ENCODE data around the gene GABBR1. TPM values are rescaled to one million over a fixed set of nuclear protein-coding genes. Genes with fewer than 3 reads are reported as not detected.
"Not testable (repeated sequence)": the region's sequence is repeated elsewhere in the genome, so short reads cannot be mapped to it uniquely, and the experiment has no call there.

GABBR1 gene
- total and polyA plus RNA-seq, 9 donors, result 14.0 to 48.4 (median 33.0) TPM

- Histone ChIP-seq H3K4me1 (ENCODE audit: control insufficient read depth, insufficient read depth, low read length) (no peaks in the 10 kb centered on the region), H3K27me3 (ENCODE audit: control insufficient read depth, insufficient read depth, low read length) (peaks cover 4% of the 10 kb centered on the region), H3K27ac (ENCODE audit: low read length) (no peak overlapping the region), H3K9me3 (replicated peaks; ENCODE audit: control insufficient read depth, low read depth, low read length) (no peaks in the 10 kb centered on the region), H3K36me3 (ENCODE audit: control insufficient read depth, insufficient read depth, low read length) (no peaks in the 10 kb centered on the region), H3K4me3 (ENCODE audit: low read length) (no peak overlapping the region)
- no peak for DNase-seq
- 97% methylated on average over 9 of the region's 12 CpGs for WGBS (ENCODE audit: insufficient coverage)
Measured at GRCh38 chr6:29673161-29673560, 40.2 kb upstream of the GABBR1 start.

GRCh38 chr6:29672116-29672515 is 39.1 kb upstream of the GABBR1 start:
- not testable (repeated sequence) for H3K36me3 ChIP-seq (ENCODE audit: control insufficient read depth, insufficient read depth, low read length); H3K4me1 ChIP-seq (ENCODE audit: control insufficient read depth, insufficient read depth, low read length); H3K4me3 ChIP-seq (ENCODE audit: low read length); H3K27ac ChIP-seq (ENCODE audit: low read length); H3K27me3 ChIP-seq (ENCODE audit: control insufficient read depth, insufficient read depth, low read length); DNase-seq; H3K9me3 ChIP-seq (replicated peaks; ENCODE audit: control insufficient read depth, low read depth, low read length)
- WGBS (ENCODE audit: insufficient coverage), result 88% methylated on average over 1 of the region's 5 CpGs

- WGBS (ENCODE audit: insufficient coverage), result no CpG with 5 or more reads among the region's 1 CpG
- no peak for DNase-seq
- Histone ChIP-seq H3K4me1 (ENCODE audit: control insufficient read depth, insufficient read depth, low read length) (no peaks in the 10 kb centered on the region), H3K9me3 (replicated peaks; ENCODE audit: control insufficient read depth, low read depth, low read length) (no peaks in the 10 kb centered on the region), H3K36me3 (ENCODE audit: control insufficient read depth, insufficient read depth, low read length) (no peaks in the 10 kb centered on the region), H3K27me3 (ENCODE audit: control insufficient read depth, insufficient read depth, low read length) (peaks cover 9% of the 10 kb centered on the region), H3K4me3 (ENCODE audit: low read length) (no peak overlapping the region), H3K27ac (ENCODE audit: low read length) (no peak overlapping the region)
Measured at GRCh38 chr6:29671026-29671425, 38.0 kb upstream of the GABBR1 start.

GRCh38 chr6:29667158-29667557 is 34.2 kb upstream of the GABBR1 start:
- Histone ChIP-seq H3K27ac (ENCODE audit: low read length) (no peak overlapping the region), H3K4me1 (ENCODE audit: control insufficient read depth, insufficient read depth, low read length) (no peaks in the 10 kb centered on the region), H3K27me3 (ENCODE audit: control insufficient read depth, insufficient read depth, low read length) (peaks cover 18% of the 10 kb centered on the region), H3K9me3 (replicated peaks; ENCODE audit: control insufficient read depth, low read depth, low read length) (no peaks in the 10 kb centered on the region), H3K36me3 (ENCODE audit: control insufficient read depth, insufficient read depth, low read length) (no peaks in the 10 kb centered on the region), H3K4me3 (ENCODE audit: low read length) (no peak overlapping the region)
- WGBS (ENCODE audit: insufficient coverage), result no CpG with 5 or more reads among the region's 5 CpGs
- DNase-seq, result no peak

GRCh38 chr6:29666826-29667130 is 33.8 kb upstream of the GABBR1 start:
- Histone ChIP-seq H3K27ac (ENCODE audit: low read length) (no peak overlapping the region), H3K4me3 (ENCODE audit: low read length) (no peak overlapping the region), H3K27me3 (ENCODE audit: control insufficient read depth, insufficient read depth, low read length) (peaks cover 18% of the 10 kb centered on the region), H3K36me3 (ENCODE audit: control insufficient read depth, insufficient read depth, low read length) (no peaks in the 10 kb centered on the region), H3K4me1 (ENCODE audit: control insufficient read depth, insufficient read depth, low read length) (no peaks in the 10 kb centered on the region), H3K9me3 (replicated peaks; ENCODE audit: control insufficient read depth, low read depth, low read length) (no peaks in the 10 kb centered on the region)
- no CpG with 5 or more reads among the region's 1 CpG for WGBS (ENCODE audit: insufficient coverage)
- DNase-seq, result no peak

- H3K9me3 ChIP-seq (replicated peaks; ENCODE audit: control insufficient read depth, low read depth, low read length), result no peaks in the 10 kb centered on the region
- no peaks in the 10 kb centered on the region for H3K36me3 ChIP-seq (ENCODE audit: control insufficient read depth, insufficient read depth, low read length)
- H3K27me3 ChIP-seq (ENCODE audit: control insufficient read depth, insufficient read depth, low read length), result peaks cover 20% of the 10 kb centered on the region
- no peak overlapping the region for H3K4me3 ChIP-seq (ENCODE audit: low read length)
- WGBS (ENCODE audit: insufficient coverage), result 6% methylated on average over 2 of the region's 8 CpGs
- DNase-seq, result no peak
- H3K4me1 ChIP-seq (ENCODE audit: control insufficient read depth, insufficient read depth, low read length), result no peaks in the 10 kb centered on the region
- H3K27ac ChIP-seq (ENCODE audit: low read length), result no peak overlapping the region
Measured at GRCh38 chr6:29665942-29666825, 33.2 kb upstream of the GABBR1 start.

GRCh38 chr6:29663300-29664042 is 30.5 kb upstream of the GABBR1 start:
- Histone ChIP-seq H3K4me1 (ENCODE audit: control insufficient read depth, insufficient read depth, low read length) (no peaks in the 10 kb centered on the region), H3K4me3 (ENCODE audit: low read length) (no peak overlapping the region), H3K9me3 (replicated peaks; ENCODE audit: control insufficient read depth, low read depth, low read length) (no peaks in the 10 kb centered on the region), H3K27me3 (ENCODE audit: control insufficient read depth, insufficient read depth, low read length) (peaks cover 21% of the 10 kb centered on the region), H3K36me3 (ENCODE audit: control insufficient read depth, insufficient read depth, low read length) (no peaks in the 10 kb centered on the region), H3K27ac (ENCODE audit: low read length) (no peak overlapping the region)
- no CpG with 5 or more reads among the region's 5 CpGs for WGBS (ENCODE audit: insufficient coverage)
- DNase-seq, result no peak

- no CpG with 5 or more reads among the region's 14 CpGs for WGBS (ENCODE audit: insufficient coverage)
- H3K27me3 ChIP-seq (ENCODE audit: control insufficient read depth, insufficient read depth, low read length), result peaks cover 23% of the 10 kb centered on the region
- not testable (repeated sequence) for H3K9me3 ChIP-seq (replicated peaks; ENCODE audit: control insufficient read depth, low read depth, low read length); H3K27ac ChIP-seq (ENCODE audit: low read length); DNase-seq; H3K4me3 ChIP-seq (ENCODE audit: low read length); H3K4me1 ChIP-seq (ENCODE audit: control insufficient read depth, insufficient read depth, low read length); H3K36me3 ChIP-seq (ENCODE audit: control insufficient read depth, insufficient read depth, low read length)
Measured at GRCh38 chr6:29661502-29662141, 28.6 kb upstream of the GABBR1 start.

GRCh38 chr6:29661071-29661470 is 28.1 kb upstream of the GABBR1 start:
- Histone ChIP-seq H3K36me3 (ENCODE audit: control insufficient read depth, insufficient read depth, low read length) (no peaks in the 10 kb centered on the region), H3K27me3 (ENCODE audit: control insufficient read depth, insufficient read depth, low read length) (peaks cover 25% of the 10 kb centered on the region), H3K4me1 (ENCODE audit: control insufficient read depth, insufficient read depth, low read length) (peaks cover 2% of the 10 kb centered on the region), H3K4me3 (ENCODE audit: low read length) (no peak overlapping the region), H3K27ac (ENCODE audit: low read length) (no peak overlapping the region), H3K9me3 (replicated peaks; ENCODE audit: control insufficient read depth, low read depth, low read length) (no peaks in the 10 kb centered on the region)
- no peak for DNase-seq
- 100% methylated on average over 1 of the region's 3 CpGs for WGBS (ENCODE audit: insufficient coverage)

- H3K27me3 ChIP-seq (ENCODE audit: control insufficient read depth, insufficient read depth, low read length), result peaks cover 27% of the 10 kb centered on the region
- 75% methylated on average over 4 of the region's 4 CpGs for WGBS (ENCODE audit: insufficient coverage)
Measured at GRCh38 chr6:29656798-29657197, 23.8 kb upstream of the GABBR1 start, which contains the start of gene MOG. Gene MOG (plus strand): TSS chr6:29657092. CDS start chr6:29657210, 118 bp downstream.

More at GRCh38 chr6:29656798-29657197, 23.8 kb upstream of the GABBR1 start, which contains the start of gene MOG:
- no peak within 1 kb of the TSS for H3K4me3 ChIP-seq (ENCODE audit: low read length)
- no peak within 1 kb of the TSS for H3K27ac ChIP-seq (ENCODE audit: low read length)
- no peaks in the 10 kb centered on the region for H3K9me3 ChIP-seq (replicated peaks; ENCODE audit: control insufficient read depth, low read depth, low read length)
- no peaks in the 10 kb centered on the region for H3K36me3 ChIP-seq (ENCODE audit: control insufficient read depth, insufficient read depth, low read length)
- H3K4me1 ChIP-seq (ENCODE audit: control insufficient read depth, insufficient read depth, low read length), result peaks cover 2% of the 10 kb centered on the region
- no peak for DNase-seq

Measured in muscle of leg (tissue), 11 donors.